NCI-H226 (cell line): Measurements from ENCODE around the gene OPN5.

Experiments used
- DNase-seq: peaks from one replicate; pipeline ENCODE4 v3.0.0-alpha.2; 2015

The OPN5 gene

GRCh38 chr6:47789553-47789952 lies 7.7 kb downstream of the OPN5 start:
- no peak for DNase-seq

- DNase-seq: no peak
These were observed 10.4 kb downstream of the OPN5 start for GRCh38 chr6:47792216-47792733.

- DNase-seq: no peak
These were observed 12.8 kb downstream of the OPN5 start for GRCh38 chr6:47794577-47795135.

- DNase-seq: no peak
These were observed 20.2 kb downstream of the OPN5 start for GRCh38 chr6:47801984-47802383.

- no peak for DNase-seq
These were observed 23.0 kb downstream of the OPN5 start for GRCh38 chr6:47804821-47805220.

GRCh38 chr6:47809873-47810272 lies 28.0 kb downstream of the OPN5 start:
- no peak for DNase-seq

GRCh38 chr6:47810885-47811284 lies 29.1 kb downstream of the OPN5 start:
- no peak for DNase-seq

GRCh38 chr6:47811443-47811842 lies 29.6 kb downstream of the OPN5 start:
- DNase-seq: no peak

GRCh38 chr6:47817749-47818148 lies 35.9 kb downstream of the OPN5 start:
- DNase-seq: no peak

- no peak for DNase-seq
These were observed 37.6 kb downstream of the OPN5 start for GRCh38 chr6:47819461-47819860.

GRCh38 chr6:47822856-47823554 lies 41.2 kb downstream of the OPN5 start:
- no peak for DNase-seq

GRCh38 chr6:47832386-47833100 lies 50.7 kb downstream of the OPN5 start:
- no peak for DNase-seq

- DNase-seq: no peak
These were observed 52.4 kb downstream of the OPN5 start for GRCh38 chr6:47834196-47834595.

- DNase-seq: no peak
These were observed 54.2 kb downstream of the OPN5 start for GRCh38 chr6:47836046-47836445.

GRCh38 chr6:47836639-47837038 lies 54.8 kb downstream of the OPN5 start:
- no peak for DNase-seq

- DNase-seq: no peak
These were observed 57.8 kb downstream of the OPN5 start for GRCh38 chr6:47839645-47840044.

- DNase-seq: no peak
These were observed 63.0 kb downstream of the OPN5 start for GRCh38 chr6:47844881-47845280.

- DNase-seq: no peak
These were observed 64.9 kb downstream of the OPN5 start for GRCh38 chr6:47846752-47847151.

GRCh38 chr6:47851091-47851490 lies 69.3 kb downstream of the OPN5 start:
- no peak for DNase-seq

- DNase-seq: no peak
These were observed 70.9 kb downstream of the OPN5 start for GRCh38 chr6:47852727-47853126.

- no peak for DNase-seq
These were observed 71.9 kb downstream of the OPN5 start for GRCh38 chr6:47853766-47854165.

GRCh38 chr6:47854971-47855370 lies 73.1 kb downstream of the OPN5 start:
- no peak for DNase-seq

GRCh38 chr6:47859175-47859574 lies 77.3 kb downstream of the OPN5 start:
- DNase-seq: no peak

- DNase-seq: no peak
These were observed 80.9 kb downstream of the OPN5 start for GRCh38 chr6:47862731-47863130.
